GM13976 (cell line): ENCODE data around the gene SPDYE6.
A peak's percentile ranks its signal among the peaks of the same experiment; 100 is the strongest.

Source experiments
- DNase-seq: peaks from one replicate; pipeline ENCODE4 v3.0.0; 2012; ENCODE audit warnings: low spot score
- CTCF ChIP-seq: IDR thresholded peaks from 2 replicates; pipeline ENCODE4 v1.5.1; 2012; ENCODE audit warnings: borderline replicate concordance, mild to moderate bottlenecking; ENCODE audit not compliant: insufficient read depth; ENCODE audit errors: extremely low read depth, missing control alignments, control extremely low read depth
- in situ Hi-C: fragments of 300-500 bp; cut with MboI; formaldehyde crosslinking; loops from one replicate; pipeline ENCODE4 v1.12.0; 2022; ENCODE audit warnings: low sequenced_read_pairs, mixed read lengths, inconsistent platforms; ENCODE audit not compliant: unreplicated experiment

The SPDYE6 gene

GRCh38 chr7:102313997-102314780 lies 42.1 kb downstream of the SPDYE6 start:
- in situ Hi-C loops: no loop called here
- no peak for DNase-seq
- TF ChIP-seq CTCF: no peak

- in situ Hi-C loops: no loop called here
- no peak for DNase-seq
These were observed 43.9 kb downstream of the SPDYE6 start for GRCh38 chr7:102312317-102312716.

DNA sequence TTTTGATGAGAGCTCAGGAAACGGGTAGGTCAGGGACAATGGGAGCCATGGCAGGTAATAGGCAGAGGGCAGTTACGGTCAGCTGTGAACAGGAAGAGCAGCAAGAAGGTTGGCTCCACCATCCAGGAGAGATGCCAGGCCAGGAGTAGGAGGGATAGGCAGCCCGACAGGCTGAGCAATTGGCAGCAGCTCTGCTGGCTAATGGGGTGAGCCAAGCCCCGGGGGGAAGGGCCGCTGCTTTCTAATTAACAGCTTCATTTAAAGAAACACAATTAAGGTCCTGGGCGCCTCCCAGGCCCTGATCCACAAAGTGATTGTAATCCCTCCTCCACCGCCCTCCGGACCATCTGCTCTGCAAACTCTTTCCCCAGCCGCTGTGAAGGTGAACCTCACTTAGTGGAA lies 45.8 kb downstream of the SPDYE6 start:
- in situ Hi-C loops: no loop called here
- DNase-seq: no peak
- TF ChIP-seq CTCF: no peak

More at GRCh38 chr7:102312317-102312716, 43.9 kb downstream of the SPDYE6 start:
- no peak for TF ChIP-seq CTCF

- peak; percentile 83 for DNase-seq
- no peak for TF ChIP-seq CTCF
- in situ Hi-C loops: no loop called here
These were observed 49.1 kb downstream of the SPDYE6 start for GRCh38 chr7:102306916-102307677.

DNA sequence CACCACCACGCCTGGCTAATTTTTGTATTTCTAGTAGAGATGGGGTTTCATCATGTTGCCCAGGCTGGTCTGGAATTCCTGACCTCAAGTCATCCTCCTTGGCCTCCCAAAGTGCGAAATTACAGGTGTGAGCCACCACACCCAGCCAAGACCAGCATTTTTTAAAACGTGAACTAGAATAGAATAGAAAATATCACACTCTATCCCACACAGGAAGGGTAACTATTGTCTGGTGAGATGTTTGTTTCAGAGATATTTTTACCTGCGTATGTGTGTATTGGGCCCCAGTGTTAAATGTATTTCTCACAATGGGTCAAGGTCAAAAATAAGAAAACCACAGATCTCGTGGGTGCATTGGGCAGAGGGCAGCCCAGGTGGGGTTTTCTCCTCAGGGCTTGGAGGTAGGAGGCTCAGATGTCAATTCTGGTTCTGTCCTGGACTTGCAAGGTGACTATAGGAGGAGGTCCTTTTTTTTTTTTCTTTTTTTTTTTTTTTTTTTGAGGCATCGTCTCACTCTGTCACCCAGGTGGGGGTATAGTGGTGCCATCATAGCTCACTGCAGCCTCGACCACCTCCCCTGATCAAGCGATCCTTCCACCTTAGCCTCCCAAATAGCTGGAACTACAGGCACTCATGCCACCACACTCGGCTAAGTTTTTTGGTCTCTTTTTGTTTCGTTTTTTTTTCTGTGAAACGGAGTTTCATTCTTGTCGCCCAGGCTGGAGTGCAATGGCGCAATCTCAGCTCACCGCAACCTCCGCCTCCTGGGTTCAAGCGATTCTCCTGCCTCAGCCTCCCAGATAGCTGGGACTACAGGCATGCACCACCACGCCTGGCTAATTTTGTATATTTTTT lies 50.6 kb downstream of the SPDYE6 start:
- TF ChIP-seq CTCF: no peak
- in situ Hi-C loops: no loop called here
- DNase-seq: no peak

DNA sequence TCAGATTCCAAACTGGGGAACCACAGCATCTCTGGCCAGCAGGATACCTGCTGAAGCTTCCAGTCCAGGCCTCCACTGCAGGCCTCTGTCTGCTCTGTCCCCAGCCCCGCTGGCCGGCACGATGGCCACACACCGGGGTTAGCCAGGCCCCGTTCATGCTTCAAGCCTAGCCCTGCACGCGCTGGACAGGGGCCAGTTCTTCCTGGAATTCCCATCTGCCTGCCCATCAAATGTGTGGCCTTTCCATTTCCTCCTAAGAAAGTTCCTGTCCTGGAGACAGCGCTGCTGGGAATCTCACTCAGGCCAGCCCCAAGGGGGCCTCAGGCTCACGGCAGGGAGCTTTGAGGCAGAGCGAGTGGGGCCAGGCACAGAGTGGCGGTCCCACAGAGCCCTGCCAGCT lies 51.6 kb downstream of the SPDYE6 start:
- no peak for TF ChIP-seq CTCF
- in situ Hi-C loops: no loop called here
- DNase-seq: no peak
